Activated gamma-delta T cell (primary cell): Measurements from ENCODE around the gene TLE2.
"Not testable (repeated sequence)": the region's sequence is repeated elsewhere in the genome, so short reads cannot be mapped to it uniquely, and the experiment has no call there.

ENCODE experiments used
- DNase-seq: peaks from one replicate; lab custom pipeline; 2025; lab: John Stamatoyannopoulos, UW

The TLE2 gene

GRCh38 chr19:2983351-2984214, 45.5 kb downstream of the TLE2 start:
- no peak for DNase-seq

DNA sequence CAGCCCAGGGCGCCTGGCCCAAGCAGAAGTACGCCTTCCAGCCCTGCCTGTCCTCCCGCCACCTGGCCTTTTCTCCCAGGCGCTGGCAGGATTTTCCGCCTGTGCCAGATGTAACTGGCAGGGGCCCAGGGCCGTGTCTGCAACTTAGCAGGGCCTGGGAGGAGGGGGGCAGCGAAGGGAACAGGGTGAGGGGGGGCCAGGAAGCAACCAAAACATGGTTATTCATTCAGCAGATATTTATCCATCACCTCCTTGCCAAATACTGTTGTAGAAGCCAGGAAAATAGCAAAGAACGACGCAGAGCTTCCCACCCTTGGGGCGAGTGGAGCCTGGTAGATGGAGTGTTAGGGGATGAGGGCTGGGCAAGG, 46.1 kb downstream of the TLE2 start:
- no peak for DNase-seq

- no peak for DNase-seq
These were observed 46.5 kb downstream of the TLE2 start for GRCh38 chr19:2982561-2982960.

GRCh38 chr19:2981898-2982297, 47.2 kb downstream of the TLE2 start:
- DNase-seq, result no peak

DNA sequence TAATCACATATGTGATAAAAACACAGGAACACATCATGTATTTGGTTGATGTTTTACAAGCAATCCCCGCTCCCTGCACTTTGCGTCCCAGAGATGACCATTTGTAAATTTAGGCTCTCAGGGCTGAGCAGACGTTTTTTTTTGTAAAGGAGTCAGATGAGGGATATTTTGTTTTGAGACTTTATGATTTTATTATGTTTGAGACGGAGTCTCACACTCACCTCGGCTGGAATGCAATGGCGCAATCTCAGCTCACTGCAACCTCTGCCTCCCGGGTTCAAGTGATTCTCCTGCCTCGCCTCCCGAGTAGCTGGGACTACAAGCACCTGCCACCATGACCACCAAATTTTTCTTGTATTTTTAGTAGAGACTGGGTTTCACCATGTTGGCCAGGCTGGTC, 50.3 kb downstream of the TLE2 start:
- DNase-seq, result no peak

GRCh38 chr19:2978166-2978767, 50.8 kb downstream of the TLE2 start:
- no peak for DNase-seq

GRCh38 chr19:2977746-2978138, 51.3 kb downstream of the TLE2 start:
- DNase-seq, result no peak

DNA sequence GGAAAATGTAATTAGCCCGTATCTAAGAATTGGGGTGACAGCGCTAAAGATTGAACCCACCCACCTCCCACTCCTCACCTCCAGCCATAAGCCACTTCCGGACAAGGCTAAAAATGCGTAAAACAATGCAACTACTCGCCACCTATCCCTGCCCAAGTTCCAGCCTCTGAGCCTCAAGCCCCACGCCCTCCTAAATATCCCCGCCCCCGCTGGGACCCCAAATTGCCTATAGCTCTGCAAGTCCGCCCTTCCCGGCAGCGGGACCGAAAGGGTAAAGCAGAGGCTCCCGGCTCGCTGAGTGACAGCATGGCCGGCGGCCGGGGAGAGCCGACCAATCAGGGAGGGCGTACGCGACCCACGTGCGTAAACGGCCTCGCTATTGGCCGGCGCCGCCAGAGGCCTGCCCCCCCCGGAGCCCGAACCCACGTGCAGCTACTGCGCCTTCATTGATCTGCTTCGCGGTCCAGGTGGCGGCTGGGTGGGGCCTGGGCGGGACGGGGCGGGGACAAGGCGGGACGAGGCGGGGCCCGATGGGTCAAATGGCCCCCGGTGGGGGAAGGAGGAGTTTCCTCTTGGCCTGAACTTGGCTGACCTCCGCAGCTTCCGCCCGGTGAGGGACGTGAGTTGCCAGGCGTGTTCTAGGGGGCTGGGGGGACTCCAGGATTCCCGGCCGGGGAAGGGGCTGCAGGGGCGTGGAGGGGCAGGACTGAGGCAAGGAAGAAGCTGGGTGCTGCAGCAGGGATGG, 51.9 kb downstream of the TLE2 start, which contains the start of gene TLE6:
TSS of gene TLE6 (plus strand) at position 564 of the 745 bp plus-strand sequence. CDS start 670 bp downstream, outside the sequence.
- peak; percentile 87 for DNase-seq

GRCh38 chr19:2976609-2977000, 52.5 kb downstream of the TLE2 start:
- no peak for DNase-seq

DNA sequence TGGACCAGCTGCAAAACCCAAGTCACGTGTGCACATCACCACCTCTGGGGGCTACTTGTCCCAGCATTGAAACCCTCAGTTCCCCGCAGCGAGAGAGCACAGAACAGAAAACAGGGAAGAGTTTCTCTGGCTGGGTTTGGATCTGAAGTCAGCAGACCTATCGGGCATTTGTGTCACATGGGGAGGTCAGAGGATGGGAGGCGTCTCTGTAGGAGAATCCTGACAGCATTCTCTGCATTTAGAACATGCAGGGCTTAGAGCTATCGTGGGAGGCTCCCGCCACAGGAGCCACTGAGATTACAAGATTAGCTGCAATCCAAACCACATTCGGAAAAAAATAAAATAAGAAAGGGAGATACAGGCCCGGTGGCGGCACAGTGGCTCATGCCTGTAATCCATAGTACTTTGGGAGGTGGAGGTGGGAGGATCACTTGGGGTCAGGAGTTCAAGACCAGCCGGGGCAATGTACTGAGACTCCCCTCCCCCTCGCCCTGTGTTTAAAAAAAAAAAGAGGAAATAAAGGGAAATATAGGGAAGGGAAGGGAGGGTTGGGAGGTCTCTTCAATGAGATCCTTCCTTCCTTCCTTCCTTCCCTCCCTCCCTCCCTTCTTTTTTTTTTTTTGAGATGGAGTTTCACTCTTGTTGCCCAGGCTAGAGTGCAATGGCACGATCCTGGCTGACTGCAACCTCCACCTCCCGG, 54.6 kb downstream of the TLE2 start:
- DNase-seq, result no peak

- DNase-seq, result no peak
These were observed 55.9 kb downstream of the TLE2 start for GRCh38 chr19:2973229-2973628.

GRCh38 chr19:2970201-2970835, 58.8 kb downstream of the TLE2 start:
- DNase-seq, result no peak

DNA sequence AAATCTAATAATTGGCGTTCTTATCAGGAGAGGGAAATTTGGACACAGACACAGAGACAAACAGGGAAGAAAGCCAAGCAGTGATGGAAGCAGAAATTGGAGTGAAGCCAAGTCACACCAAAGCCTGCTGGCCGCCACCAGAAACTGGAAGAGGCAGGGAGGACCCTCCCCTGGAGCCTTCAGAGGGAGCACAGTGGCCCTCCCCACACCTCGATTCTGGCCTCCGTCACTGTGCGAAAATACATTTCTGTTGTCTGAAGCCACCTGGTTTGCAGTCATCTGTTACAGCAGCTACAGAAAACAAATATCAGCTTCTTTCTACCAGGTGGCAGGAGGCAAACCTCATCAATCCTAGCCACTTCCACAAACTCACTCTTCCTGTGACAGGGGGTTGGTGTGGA, 60.0 kb downstream of the TLE2 start:
- DNase-seq, result no peak

- DNase-seq, result no peak
These were observed 61.1 kb downstream of the TLE2 start for GRCh38 chr19:2967972-2968371.

DNA sequence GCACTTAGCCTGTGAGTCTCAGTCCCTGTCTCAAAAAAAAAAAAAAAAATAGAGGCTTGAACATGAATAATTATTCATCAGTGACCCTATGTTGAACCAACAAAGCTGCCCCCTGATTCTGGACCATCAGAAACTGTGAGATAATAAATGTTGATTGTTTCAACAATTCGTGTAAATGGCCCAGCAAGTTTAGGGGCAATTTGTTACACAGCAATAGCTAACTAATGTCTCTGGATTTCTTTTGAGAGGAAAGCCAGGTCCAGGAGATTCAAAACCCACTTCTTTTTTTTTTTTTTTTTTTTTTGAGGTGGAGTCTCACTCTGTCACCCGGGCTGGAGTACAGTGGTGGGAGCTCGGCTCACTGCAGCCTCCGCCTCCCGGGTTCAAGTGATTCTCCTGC, 64.2 kb downstream of the TLE2 start:
- no peak for DNase-seq

DNA sequence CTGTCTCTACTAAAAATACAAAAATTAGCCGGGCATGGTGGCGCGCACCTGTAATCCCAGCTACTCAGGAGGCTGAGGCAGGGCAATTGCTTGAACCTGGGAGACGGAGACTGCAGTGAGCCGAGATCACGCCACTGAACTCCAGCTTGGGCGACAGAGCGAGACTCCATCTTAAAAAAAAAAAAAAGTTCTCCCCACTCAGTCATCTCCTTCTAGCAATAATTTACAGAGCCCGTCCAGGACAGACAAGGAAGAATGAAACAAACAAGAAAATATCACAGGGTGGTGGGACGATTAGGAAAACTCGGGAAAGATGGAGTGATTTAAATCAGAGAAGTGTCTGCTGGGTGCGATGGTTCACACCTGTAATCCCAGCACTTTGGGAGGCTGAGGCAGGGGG, 65.4 kb downstream of the TLE2 start:
- DNase-seq, result not testable (repeated sequence)

GRCh38 chr19:2963122-2963521, 66.0 kb downstream of the TLE2 start:
- no peak for DNase-seq

- DNase-seq, result no peak
These were observed 66.9 kb downstream of the TLE2 start for GRCh38 chr19:2962018-2962670.

DNA sequence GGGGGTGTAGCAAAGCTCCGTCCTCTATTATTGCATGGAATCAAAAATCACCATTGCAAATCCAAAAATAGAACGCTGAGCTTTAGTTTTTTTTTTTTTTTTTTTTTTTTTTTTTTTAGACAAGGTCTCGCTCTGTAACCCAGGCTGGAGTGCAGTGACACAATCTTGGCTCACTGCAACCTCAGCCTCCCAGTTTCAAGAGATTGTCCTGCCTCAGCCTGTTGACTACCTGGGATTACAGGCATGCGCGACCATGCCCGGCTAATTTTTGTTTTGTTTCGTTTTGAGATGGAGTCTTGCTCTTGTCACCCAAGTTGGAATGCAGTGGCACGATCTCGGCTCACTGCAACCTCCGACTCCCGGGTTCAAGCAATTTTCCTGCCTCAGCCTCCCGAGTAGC, 69.0 kb downstream of the TLE2 start:
- DNase-seq, result no peak

- no peak for DNase-seq
These were observed 71.9 kb downstream of the TLE2 start for GRCh38 chr19:2957160-2957559.

GRCh38 chr19:2952953-2953481, 76.1 kb downstream of the TLE2 start:
- no peak for DNase-seq
